K562 (cell line): ENCODE results near the gene PTCH1. TPM values are rescaled to one million over a fixed set of nuclear protein-coding genes. Genes with fewer than 3 reads are reported as not detected.

Experiments used
- BCL6 ChIP-seq: fragments of 250-450 bp; sonication (Bioruptor Pico); IDR thresholded peaks from 2 replicates; pipeline ENCODE4 v1.4.0; 2020
- BCLAF1 ChIP-seq, 2 experiments: fragments of 450-650 bp in 1 of 2; IDR thresholded peaks; 2 replicates each; pipeline ENCODE4 v1.6.1; 2011 to 2017; ENCODE audit warnings: low read depth in 2 of 2, antibody characterized with exemption in 1 of 2, borderline replicate concordance in 1 of 2, low read length in 1 of 2, mild to moderate bottlenecking in 1 of 2, mixed read lengths in 1 of 2; ENCODE audit not compliant: control insufficient read depth in 1 of 2
- DDX20 ChIP-seq: fragments of 450-650 bp; IDR thresholded peaks from 2 replicates; pipeline ENCODE4 v1.6.1; 2016; ENCODE audit warnings: missing genetic modification characterization, low read depth, mild to moderate bottlenecking, missing compliant biosample characterization, moderate library complexity
- E2F5 ChIP-seq: sonication (generic); formaldehyde crosslinking; IDR thresholded peaks from 2 replicates; pipeline ENCODE4 v1.8.0; 2022; ENCODE audit warnings: mild to moderate bottlenecking, missing genetic modification reagents
- EP400 ChIP-seq: fragments of 450-650 bp; IDR thresholded peaks from 2 replicates; pipeline ENCODE4 v1.6.1; 2017; ENCODE audit warnings: antibody characterized with exemption, mild to moderate bottlenecking, moderate library complexity
- HDAC6 ChIP-seq: IDR thresholded peaks from 2 replicates; pipeline ENCODE4 v1.6.1; 2012; ENCODE audit warnings: low read depth, mild to moderate bottlenecking, control low read depth, inconsistent platforms, low read length, moderate library complexity
- HIVEP1 ChIP-seq: fragments of 250-450 bp; sonication (Bioruptor Pico); IDR thresholded peaks from 2 replicates; pipeline ENCODE4 v1.4.0; 2020; ENCODE audit warnings: mild to moderate bottlenecking
- MAFG ChIP-seq: fragments of 450-650 bp; conservative IDR thresholded peaks from 2 replicates; pipeline ENCODE4 v1.6.1; 2016; ENCODE audit warnings: missing genetic modification characterization, missing compliant biosample characterization
- NFXL1 ChIP-seq: fragments of 450-650 bp; formaldehyde crosslinking; IDR thresholded peaks from 2 replicates; pipeline ENCODE4 v1.4.0; 2021; ENCODE audit warnings: mild to moderate bottlenecking
- PHF21A ChIP-seq: fragments of 450-650 bp; IDR thresholded peaks from 2 replicates; pipeline ENCODE4 v1.6.1; 2017; ENCODE audit warnings: low read depth, borderline replicate concordance
- POLR3A ChIP-seq: IDR thresholded peaks from 2 replicates; pipeline ENCODE4 v1.6.1; 2011; ENCODE audit warnings: borderline replicate concordance, mild to moderate bottlenecking, moderate library complexity; ENCODE audit not compliant: insufficient read length, insufficient read depth; ENCODE audit errors: extremely low read depth
- SAP30 ChIP-seq: fragments of 200-600 bp; sonication (generic); IDR thresholded peaks from 2 replicates; pipeline ENCODE4 v1.6.1; 2012; ENCODE audit warnings: borderline replicate concordance, low read depth, mild to moderate bottlenecking, moderate library complexity, low read length, control low read depth, inconsistent platforms; ENCODE audit not compliant: insufficient read depth, poor library complexity, severe bottlenecking
- SUPT5H ChIP-seq: fragments of 450-650 bp; IDR thresholded peaks from 2 replicates; pipeline ENCODE4 v1.6.1; 2016
- TAF9B ChIP-seq: fragments of 450-650 bp; IDR thresholded peaks from 2 replicates; pipeline ENCODE4 v1.6.1; 2018; ENCODE audit warnings: mild to moderate bottlenecking; ENCODE audit not compliant: partially characterized antibody
- TCF7 ChIP-seq: sonication (generic); IDR thresholded peaks from 2 replicates; pipeline ENCODE4 v1.6.1; 2016; ENCODE audit warnings: antibody characterized with exemption, borderline replicate concordance
- ZNF395 ChIP-seq: fragments of 200-800 bp; sonication (Bioruptor generic); IDR thresholded peaks from 2 replicates; pipeline ENCODE4 v1.6.1; 2017; ENCODE audit warnings: missing genetic modification characterization, missing compliant biosample characterization
- ZNF444 ChIP-seq: fragments of 250-450 bp; sonication (Bioruptor Pico); IDR thresholded peaks from 2 replicates; pipeline ENCODE4 v1.4.0; 2020; ENCODE audit warnings: mild to moderate bottlenecking, moderate library complexity
- polyA plus RNA-seq, 8 experiments: library from polyadenylated mRNA; depleted of rRNA in 4 of 8; stranded (reverse) in 5 of 8; unstranded in 3 of 8; fragments of >200 nt; fragmentation: Nextera tagmentation in 2 of 8; fragmentation: Illumina TruSeq in 1 of 8; extraction: Ambion mirVana in 2 of 8; extraction: Trizol in 1 of 8; gene quantifications; 2 replicates each; pipeline versions ENCODE4 v1.2.1 to v1.2.3, GENCODE V29; 2011 to 2014; ENCODE audit warnings: inconsistent platforms in 1 of 8, missing spikeins in 1 of 8
- total RNA-seq, 7 experiments: library from RNA; depleted of rRNA in 6 of 7; stranded (reverse); fragments of >200 nt in 6 of 7; fragmentation: Illumina TruSeq in 2 of 7; extraction: Trizol in 2 of 7; gene quantifications; 2 replicates each; pipeline versions ENCODE4 v1.2.1 to v1.2.3, GENCODE V29; 2011 to 2021; ENCODE audit warnings: low replicate concordance in 1 of 7
- TF ChIP-seq, protein P1 (sequence below): sonication (generic); formaldehyde crosslinking; IDR thresholded peaks from 2 replicates; pipeline ENCODE4 v1.8.1; 2023; ENCODE audit warnings: mild to moderate bottlenecking, missing genetic modification reagents
- TF ChIP-seq, protein P2 (sequence below): sonication (generic); formaldehyde crosslinking; IDR thresholded peaks from 2 replicates; pipeline ENCODE4 v1.8.1; 2023; ENCODE audit warnings: mild to moderate bottlenecking, missing genetic modification reagents

The PTCH1 gene
- total and polyA plus RNA-seq, 9 of the 15 experiments (the other 6 are each of a cell fraction or from before 2014, with no cell fraction given): 0.70 to 9.9 (median 3.8) TPM

GRCh38 chr9:95507464-95508241 is 9.1 kb downstream of the PTCH1 start (continued):
- TF ChIP-seq EP400: peak; percentile 51; the same call in 1 of the 2 replicates
- no peak for TF ChIP-seq TCF7
- TF ChIP-seq TAF9B: no peak
- no peak for TF ChIP-seq HIVEP1 (CRISPR knock-in tag)
- peak; percentile 46 for TF ChIP-seq SAP30
- no peak; the same call in 1 of the 2 replicates for TF ChIP-seq PHF21A
- TF ChIP-seq, protein P1, sequence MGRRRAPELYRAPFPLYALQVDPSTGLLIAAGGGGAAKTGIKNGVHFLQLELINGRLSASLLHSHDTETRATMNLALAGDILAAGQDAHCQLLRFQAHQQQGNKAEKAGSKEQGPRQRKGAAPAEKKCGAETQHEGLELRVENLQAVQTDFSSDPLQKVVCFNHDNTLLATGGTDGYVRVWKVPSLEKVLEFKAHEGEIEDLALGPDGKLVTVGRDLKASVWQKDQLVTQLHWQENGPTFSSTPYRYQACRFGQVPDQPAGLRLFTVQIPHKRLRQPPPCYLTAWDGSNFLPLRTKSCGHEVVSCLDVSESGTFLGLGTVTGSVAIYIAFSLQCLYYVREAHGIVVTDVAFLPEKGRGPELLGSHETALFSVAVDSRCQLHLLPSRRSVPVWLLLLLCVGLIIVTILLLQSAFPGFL (CRISPR knock-in tag): no peak
- no peak for TF ChIP-seq POLR3A
- no peak for TF ChIP-seq DDX20 (tag)
- no peak for TF ChIP-seq HDAC6
- TF ChIP-seq NFXL1 (CRISPR knock-in tag): no peak
- TF ChIP-seq BCL6 (CRISPR knock-in tag): no peak
- TF ChIP-seq ZNF444 (CRISPR knock-in tag): no peak
- TF ChIP-seq ZNF395: peak; percentile 45; the same call in 1 of the 2 replicates
- TF ChIP-seq E2F5: no peak
- TF ChIP-seq SUPT5H: peak; percentile 46
- TF ChIP-seq, protein P2, sequence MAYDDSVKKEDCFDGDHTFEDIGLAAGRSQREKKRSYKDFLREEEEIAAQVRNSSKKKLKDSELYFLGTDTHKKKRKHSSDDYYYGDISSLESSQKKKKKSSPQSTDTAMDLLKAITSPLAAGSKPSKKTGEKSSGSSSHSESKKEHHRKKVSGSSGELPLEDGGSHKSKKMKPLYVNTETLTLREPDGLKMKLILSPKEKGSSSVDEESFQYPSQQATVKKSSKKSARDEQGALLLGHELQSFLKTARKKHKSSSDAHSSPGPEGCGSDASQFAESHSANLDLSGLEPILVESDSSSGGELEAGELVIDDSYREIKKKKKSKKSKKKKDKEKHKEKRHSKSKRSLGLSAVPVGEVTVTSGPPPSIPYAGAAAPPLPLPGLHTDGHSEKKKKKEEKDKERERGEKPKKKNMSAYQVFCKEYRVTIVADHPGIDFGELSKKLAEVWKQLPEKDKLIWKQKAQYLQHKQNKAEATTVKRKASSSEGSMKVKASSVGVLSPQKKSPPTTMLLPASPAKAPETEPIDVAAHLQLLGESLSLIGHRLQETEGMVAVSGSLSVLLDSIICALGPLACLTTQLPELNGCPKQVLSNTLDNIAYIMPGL (CRISPR knock-in tag): no peak
- no peak for TF ChIP-seq MAFG (tag)
- TF ChIP-seq BCLAF1 (IDR thresholded peaks at IDR 0.05; ENCODE audit: borderline replicate concordance in 1 of 2, control insufficient read depth in 1 of 2, low read depth in 2 of 2, low read length in 1 of 2): no peak
